ENCODE results near the gene EXOC3.
"Not testable (repeated sequence)": the region's sequence is repeated elsewhere in the genome, so short reads cannot be mapped to it uniquely, and the experiment has no call there.

Gene EXOC3

DNA sequence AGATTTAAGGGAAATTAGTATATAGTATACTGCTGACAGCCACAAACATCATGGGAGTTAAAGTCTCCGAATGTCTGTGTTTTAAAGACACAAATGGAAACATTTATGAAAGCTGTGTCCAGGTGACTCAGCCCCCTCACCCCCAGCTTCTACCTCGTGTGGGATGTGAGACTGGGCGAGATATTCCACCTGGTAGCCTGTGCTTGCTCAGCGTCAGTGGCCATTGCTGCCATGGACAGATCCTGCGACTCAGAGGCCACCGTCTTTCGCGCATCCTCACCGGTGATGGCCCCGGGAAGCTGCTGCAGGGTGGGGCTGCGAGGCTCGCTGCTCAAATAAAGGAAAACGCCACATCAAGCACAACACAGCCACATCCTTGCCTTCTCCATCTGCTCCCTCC, 31.2 kb upstream of the EXOC3 start:
- no peak overlapping the region for H3K4me3 ChIP-seq
- TF ChIP-seq, protein P1, sequence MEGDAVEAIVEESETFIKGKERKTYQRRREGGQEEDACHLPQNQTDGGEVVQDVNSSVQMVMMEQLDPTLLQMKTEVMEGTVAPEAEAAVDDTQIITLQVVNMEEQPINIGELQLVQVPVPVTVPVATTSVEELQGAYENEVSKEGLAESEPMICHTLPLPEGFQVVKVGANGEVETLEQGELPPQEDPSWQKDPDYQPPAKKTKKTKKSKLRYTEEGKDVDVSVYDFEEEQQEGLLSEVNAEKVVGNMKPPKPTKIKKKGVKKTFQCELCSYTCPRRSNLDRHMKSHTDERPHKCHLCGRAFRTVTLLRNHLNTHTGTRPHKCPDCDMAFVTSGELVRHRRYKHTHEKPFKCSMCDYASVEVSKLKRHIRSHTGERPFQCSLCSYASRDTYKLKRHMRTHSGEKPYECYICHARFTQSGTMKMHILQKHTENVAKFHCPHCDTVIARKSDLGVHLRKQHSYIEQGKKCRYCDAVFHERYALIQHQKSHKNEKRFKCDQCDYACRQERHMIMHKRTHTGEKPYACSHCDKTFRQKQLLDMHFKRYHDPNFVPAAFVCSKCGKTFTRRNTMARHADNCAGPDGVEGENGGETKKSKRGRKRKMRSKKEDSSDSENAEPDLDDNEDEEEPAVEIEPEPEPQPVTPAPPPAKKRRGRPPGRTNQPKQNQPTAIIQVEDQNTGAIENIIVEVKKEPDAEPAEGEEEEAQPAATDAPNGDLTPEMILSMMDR (IDR thresholded peaks at IDR 0.05) = no peak
- no peaks in the 10 kb centered on the region for H3K9me3 ChIP-seq
- no peak overlapping the region for H3K27ac ChIP-seq
- peaks cover 0 to 15% (median 0%) of the 10 kb centered on the region in 4 donors for H3K4me1 ChIP-seq
- intact Hi-C loops (cut with DNase I; ENCODE audit: low total_unique reads) = no loop called here
- H3K36me3 ChIP-seq = no peaks in the 10 kb centered on the region
- DNase-seq = peak in 1 of 2 donors; percentile 45
- peaks cover 0 to 10% of the 10 kb centered on the region in 2 donors for H3K27me3 ChIP-seq

DNA sequence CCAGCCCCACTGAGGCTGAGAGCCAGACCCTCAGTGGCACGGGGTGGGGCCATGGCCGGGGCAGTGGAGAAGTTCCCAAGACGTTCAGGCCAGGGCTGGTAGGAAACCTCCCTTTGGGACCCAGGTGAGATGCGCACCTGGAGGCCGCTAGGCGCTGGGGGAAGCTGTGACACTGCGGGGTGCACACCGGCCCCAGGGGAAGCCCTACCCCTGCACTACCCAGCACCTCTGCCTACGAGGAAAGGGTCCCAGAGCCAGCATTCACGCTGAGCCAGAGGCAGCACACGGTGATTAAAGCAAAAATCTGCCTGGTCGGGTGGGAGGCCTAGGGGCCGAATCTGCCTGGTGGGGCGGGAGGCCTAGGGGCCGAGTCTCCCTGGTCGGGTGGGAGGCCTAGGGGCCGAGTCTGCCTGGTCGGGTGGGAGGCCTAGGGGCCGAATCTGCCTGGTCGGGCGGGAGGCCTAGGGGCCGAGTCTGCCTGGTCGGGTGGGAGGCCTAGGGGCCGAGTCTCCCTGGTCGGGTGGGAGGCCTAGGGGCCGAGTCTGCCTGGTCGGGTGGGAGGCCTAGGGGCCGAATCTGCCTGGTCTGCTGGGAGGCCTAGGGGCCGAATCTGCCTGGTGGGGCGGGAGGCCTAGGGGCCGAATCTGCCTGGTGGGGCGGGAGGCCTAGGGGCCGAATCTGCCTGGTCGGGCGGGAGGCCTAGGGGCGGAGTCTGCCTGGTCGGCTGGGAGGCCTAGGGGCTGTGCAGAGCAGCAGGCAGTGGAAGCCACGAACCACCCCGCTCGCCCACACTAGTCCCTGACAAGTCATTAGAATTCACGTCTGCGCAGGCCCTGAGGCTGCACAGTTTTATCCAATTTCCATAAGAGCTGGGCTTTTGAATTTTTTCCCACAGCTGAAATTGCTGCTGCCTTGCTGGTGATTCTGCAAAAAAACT, 27.7 kb upstream of the EXOC3 start:
- H3K9me3 ChIP-seq; H3K27me3 ChIP-seq; H3K27ac ChIP-seq; H3K36me3 ChIP-seq; intact Hi-C loops (cut with DNase I; ENCODE audit: low total_unique reads); H3K4me3 ChIP-seq: not testable (repeated sequence)
- H3K4me1 ChIP-seq = peaks cover 0 to 15% (median 0%) of the 10 kb centered on the region in 4 donors
- DNase-seq = peak in 1 of 2 donors; percentile 74

DNA sequence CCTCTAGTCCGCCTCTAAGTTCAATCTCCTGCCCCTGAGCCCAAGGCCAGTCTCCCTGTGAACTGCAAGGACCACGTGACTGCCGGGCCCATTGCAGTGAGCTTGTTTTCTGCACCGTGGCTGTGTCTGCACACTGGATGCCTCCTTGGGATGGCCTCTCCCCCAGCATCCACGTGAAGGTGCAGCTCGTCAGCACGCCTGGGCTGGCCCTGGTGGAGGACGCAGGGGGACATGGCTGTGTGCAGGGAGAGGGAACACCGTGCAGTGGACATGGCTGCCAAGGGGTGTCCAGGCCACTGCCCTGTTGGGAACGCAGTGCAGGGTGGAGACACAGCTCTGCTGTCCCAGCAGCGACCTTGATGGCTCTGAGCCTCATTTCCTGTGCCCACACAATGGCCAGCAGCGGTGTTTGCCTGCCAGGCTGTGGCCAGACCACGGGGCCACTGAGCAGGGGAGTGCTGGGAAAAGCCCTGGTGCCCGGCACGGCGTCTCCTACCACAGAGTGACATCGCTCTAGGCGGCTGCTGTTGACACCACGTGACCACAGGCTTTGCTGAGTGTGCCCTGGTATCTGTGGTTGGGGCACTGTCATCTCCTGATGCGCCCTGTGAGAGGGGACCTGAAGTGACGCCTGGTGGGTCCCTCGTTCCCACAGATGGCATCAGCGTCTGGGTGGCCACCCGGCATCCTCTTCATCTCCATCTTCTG, 26.9 kb upstream of the EXOC3 start:
- H3K4me1 ChIP-seq = peaks cover 0 to 15% (median 0%) of the 10 kb centered on the region in 4 donors
- no peak overlapping the region for H3K4me3 ChIP-seq
- H3K27me3 ChIP-seq = peaks cover 0 to 5% of the 10 kb centered on the region in 2 donors
- intact Hi-C loops (cut with DNase I; ENCODE audit: low total_unique reads) = no loop called here
- DNase-seq = peak; percentile 10 to 53
- TF ChIP-seq, protein P1 (IDR thresholded peaks at IDR 0.05) = no peak
- H3K9me3 ChIP-seq = no peaks in the 10 kb centered on the region
- H3K36me3 ChIP-seq = no peaks in the 10 kb centered on the region
- no peak overlapping the region for H3K27ac ChIP-seq

DNA sequence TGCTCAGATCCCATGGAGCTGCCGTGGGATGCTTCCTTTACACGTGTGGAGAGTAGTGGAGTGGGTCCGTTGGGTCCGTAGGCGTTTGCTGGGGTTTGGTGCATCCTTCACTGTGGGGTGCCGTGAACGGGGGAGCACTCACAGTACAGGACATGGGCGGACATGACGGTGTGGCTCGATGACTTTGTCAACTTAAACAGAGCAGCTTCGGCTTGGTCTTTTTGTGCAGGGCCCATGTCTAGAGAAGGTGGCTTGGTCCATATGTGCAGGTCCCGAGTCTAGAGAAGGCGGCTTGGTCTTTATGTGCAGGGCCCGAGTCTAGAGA, 26.4 kb upstream of the EXOC3 start:
- Histone ChIP-seq H3K9me3 (no peaks in the 10 kb centered on the region), H3K27me3 (peaks cover 0 to 5% of the 10 kb centered on the region in 2 donors), H3K4me3 (no peak overlapping the region), H3K27ac (no peak overlapping the region), H3K4me1 (peaks cover 0 to 15% (median 0%) of the 10 kb centered on the region in 4 donors), H3K36me3 (no peaks in the 10 kb centered on the region)
- DNase-seq = peak; percentile 10 to 51
- TF ChIP-seq, protein P1 (IDR thresholded peaks at IDR 0.05) = no peak
- intact Hi-C loops (cut with DNase I; ENCODE audit: low total_unique reads) = no loop called here

DNA sequence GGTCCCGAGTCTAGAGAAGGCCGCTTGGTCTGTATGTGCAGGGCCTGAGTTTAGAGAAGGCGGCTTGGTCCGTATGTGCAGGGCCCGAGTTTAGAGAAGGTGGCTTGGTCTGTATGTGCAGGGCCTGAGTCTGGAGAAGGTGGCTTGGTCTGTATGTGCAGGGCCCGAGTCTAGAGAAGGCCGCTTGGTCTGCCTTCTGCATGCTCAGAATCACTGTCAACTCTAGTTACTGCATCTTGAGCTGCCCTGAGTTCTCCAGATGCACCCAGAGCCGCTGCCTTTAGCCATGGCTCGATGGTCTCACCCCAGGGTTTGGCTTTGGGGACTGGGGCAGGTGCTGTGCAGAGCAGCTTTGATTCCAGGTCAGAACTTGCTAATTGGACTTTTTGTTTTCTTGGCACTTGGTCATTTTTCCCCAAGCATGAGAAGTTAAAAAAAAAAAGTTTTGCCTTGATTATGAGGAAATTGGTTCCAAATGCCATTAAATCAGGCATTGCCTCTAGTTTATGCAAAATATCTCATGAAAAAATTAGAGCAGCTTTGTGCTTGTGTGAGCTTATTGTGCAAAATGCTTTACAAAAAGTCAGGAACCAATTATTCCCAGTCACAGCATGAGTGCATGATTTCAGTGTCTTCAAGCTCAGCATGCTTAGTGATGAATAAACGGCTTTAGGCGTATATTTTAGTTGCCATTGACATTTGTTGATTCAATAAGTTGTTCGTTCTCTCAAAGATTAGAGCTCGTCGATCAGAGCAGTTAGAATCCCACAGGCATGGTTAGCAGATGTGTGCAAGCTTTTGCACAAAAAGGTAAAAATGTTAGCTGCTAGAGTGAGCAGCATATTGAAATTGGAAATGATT, 25.4 kb upstream of the EXOC3 start:
- peak in 1 of 2 donors; percentile 43 for DNase-seq
- TF ChIP-seq, protein P1 (IDR thresholded peaks at IDR 0.05) = no peak
- intact Hi-C loops (cut with DNase I; ENCODE audit: low total_unique reads) = no loop called here
- Histone ChIP-seq H3K27me3 (peaks cover 0 to 5% of the 10 kb centered on the region in 2 donors), H3K36me3 (no peaks in the 10 kb centered on the region), H3K9me3 (no peaks in the 10 kb centered on the region), H3K4me3 (no peak overlapping the region), H3K27ac (no peak overlapping the region), H3K4me1 (peaks cover 0 to 15% (median 0%) of the 10 kb centered on the region in 4 donors)
